ENCODE data around the gene PPT1. TPM values are rescaled to one million over a fixed set of nuclear protein-coding genes. Genes with fewer than 3 reads are reported as not detected.

PPT1 gene
- total and polyA plus RNA-seq, 2 experiments from 2014 or later = 64.2 to 78.0 TPM

DNA sequence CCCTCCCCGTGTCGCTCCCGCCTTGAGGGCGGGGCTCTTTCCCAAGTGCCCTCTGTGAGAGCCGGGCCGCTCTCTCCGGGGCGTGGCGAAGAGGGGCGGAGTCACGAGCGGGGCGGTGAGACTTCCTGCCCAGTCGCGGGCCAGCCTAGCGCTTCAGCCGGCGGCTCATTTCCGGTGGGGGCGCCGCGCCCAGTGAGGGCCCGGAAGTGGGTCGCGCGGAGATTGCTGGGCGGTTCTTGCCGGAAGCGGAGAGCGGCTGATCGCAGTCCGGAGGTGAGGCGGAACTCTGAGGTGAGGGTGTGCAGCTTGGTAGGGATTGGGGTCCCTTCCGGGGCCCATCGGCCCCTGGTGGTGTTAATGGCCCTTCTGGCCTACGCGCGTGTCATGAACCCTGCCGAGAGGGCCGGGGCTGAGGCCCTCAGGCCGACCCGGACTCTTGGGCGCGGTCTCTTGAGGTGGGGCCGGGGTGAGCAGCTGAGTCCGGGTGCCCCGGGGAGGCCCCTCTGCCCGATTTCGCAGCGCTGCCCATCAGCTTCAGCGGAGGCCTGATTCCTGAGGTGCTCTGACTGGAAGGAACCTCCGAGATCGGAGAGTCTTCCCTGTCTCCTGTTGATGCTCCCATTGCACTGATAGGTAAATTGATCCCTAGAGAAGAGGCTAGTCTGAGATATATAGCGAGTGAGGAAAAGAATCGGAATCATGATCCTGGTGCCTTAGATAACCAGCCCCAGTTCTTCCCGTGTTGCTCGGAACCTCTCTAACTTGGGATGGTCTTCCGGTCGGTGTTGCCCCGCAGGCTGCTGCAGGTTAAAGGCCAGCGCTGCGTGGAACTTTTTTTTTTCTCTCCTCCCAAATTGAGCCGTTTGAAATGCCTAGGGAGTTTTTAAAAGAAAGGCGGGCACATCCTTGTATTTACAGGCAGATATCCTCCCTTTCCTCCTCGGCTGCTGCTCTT is 56.3 kb downstream of the PPT1 start, which contains the start of gene CAP1:
Gene CAP1, plus strand, starts transcription at position 219 of the 955 bp plus-strand sequence. CDS start 18,618 bp downstream, outside the sequence.
- Histone ChIP-seq H3K9me2 (replicated peaks; ENCODE audit: insufficient read depth) (no peaks in the 10 kb centered on the region), H3K27ac (peak within 1 kb of the TSS; percentile 98), H3K4me2 (peak within 1 kb of the TSS; percentile 95), H3K4me1 (ENCODE audit: insufficient read depth) (peaks cover 24% of the 10 kb centered on the region), H3K4me3 (peak within 1 kb of the TSS; percentile 41), H3K27me3 (no peaks in the 10 kb centered on the region), H3K79me2 (peaks cover 51% of the 10 kb centered on the region), H3K9me3 (ENCODE audit: low read depth) (no peaks in the 10 kb centered on the region), H4K20me1 (ENCODE audit: insufficient read depth, poor library complexity, severe bottlenecking) (peaks cover 18% of the 10 kb centered on the region), H3K36me3 (replicated peaks; ENCODE audit: insufficient read depth, low read depth) (no peaks in the 10 kb centered on the region), H2AFZ (peak within 1 kb of the TSS; percentile 48)
- 1% methylated on average over 62 of the region's 65 CpGs for WGBS (ENCODE audit: low lambda C conversion rate, missing lambda C conversion rate)
- TF ChIP-seq, protein P1, sequence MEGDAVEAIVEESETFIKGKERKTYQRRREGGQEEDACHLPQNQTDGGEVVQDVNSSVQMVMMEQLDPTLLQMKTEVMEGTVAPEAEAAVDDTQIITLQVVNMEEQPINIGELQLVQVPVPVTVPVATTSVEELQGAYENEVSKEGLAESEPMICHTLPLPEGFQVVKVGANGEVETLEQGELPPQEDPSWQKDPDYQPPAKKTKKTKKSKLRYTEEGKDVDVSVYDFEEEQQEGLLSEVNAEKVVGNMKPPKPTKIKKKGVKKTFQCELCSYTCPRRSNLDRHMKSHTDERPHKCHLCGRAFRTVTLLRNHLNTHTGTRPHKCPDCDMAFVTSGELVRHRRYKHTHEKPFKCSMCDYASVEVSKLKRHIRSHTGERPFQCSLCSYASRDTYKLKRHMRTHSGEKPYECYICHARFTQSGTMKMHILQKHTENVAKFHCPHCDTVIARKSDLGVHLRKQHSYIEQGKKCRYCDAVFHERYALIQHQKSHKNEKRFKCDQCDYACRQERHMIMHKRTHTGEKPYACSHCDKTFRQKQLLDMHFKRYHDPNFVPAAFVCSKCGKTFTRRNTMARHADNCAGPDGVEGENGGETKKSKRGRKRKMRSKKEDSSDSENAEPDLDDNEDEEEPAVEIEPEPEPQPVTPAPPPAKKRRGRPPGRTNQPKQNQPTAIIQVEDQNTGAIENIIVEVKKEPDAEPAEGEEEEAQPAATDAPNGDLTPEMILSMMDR (IDR thresholded peaks at IDR 0.05; ENCODE audit: poor library complexity) = no peak
- TF ChIP-seq EZH2 (IDR thresholded peaks at IDR 0.05; ENCODE audit: borderline replicate concordance) (no peak), EZH2phosphoT487 (IDR thresholded peaks at IDR 0.05; ENCODE audit: low read depth, severe bottlenecking, unreplicated experiment) (no peak)
- peak; percentile 100 for DNase-seq (ENCODE audit: low spot score)

DNA sequence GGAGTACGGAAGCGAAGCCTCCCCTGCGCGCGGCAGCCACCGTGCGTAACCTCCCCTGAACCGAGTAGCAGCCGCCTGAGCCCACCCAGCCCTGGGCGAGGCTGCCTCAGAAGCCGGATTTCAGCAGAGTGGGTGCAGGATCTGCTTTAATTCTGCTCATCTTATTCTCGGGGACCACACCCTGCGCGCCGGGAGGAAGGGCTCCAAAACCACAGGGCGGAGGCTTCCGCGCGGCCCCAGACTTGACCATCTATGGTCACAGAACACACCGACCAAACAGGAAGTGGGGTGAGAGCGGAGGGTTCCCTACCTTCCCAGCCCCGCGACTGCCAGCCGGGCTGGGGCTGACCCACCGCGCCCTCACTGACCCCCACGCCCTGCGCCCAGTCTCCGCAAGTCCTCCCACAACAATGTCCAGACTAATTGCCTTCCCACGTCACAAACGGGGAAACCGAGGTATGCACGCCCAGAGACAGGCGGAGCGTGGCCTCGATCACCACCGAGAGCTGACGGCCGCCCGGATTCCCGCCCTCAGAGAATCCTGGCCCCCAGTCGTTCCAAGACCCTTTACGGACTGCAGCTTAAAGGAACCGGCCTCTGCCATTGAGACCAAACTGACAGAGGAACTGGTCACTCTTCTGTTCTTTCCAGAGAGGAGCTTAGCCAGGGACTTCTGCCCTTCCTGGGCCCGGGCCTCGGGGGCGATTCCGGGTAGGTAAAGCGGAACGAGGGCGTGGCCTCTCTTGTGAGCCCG is 57.1 kb downstream of the PPT1 start:
- Histone ChIP-seq H3K4me2 (peak overlapping the region; percentile 86), H3K27me3 (no peaks in the 10 kb centered on the region), H4K20me1 (ENCODE audit: insufficient read depth, poor library complexity, severe bottlenecking) (peaks cover 10% of the 10 kb centered on the region), H2AFZ (peak overlapping the region; percentile 48), H3K79me2 (peaks cover 43% of the 10 kb centered on the region), H3K27ac (peak overlapping the region; percentile 98), H3K4me1 (ENCODE audit: insufficient read depth) (peaks cover 24% of the 10 kb centered on the region), H3K9me2 (replicated peaks; ENCODE audit: insufficient read depth) (no peaks in the 10 kb centered on the region), H3K4me3 (peak overlapping the region; percentile 24), H3K9me3 (ENCODE audit: low read depth) (no peaks in the 10 kb centered on the region), H3K36me3 (replicated peaks; ENCODE audit: insufficient read depth, low read depth) (no peaks in the 10 kb centered on the region)
- WGBS (ENCODE audit: low lambda C conversion rate, missing lambda C conversion rate) = 1% methylated on average over 50 of the region's 52 CpGs
- peak; percentile 77 for DNase-seq (ENCODE audit: low spot score)
- no peak for TF ChIP-seq EZH2phosphoT487 (IDR thresholded peaks at IDR 0.05; ENCODE audit: low read depth, severe bottlenecking, unreplicated experiment)
- TF ChIP-seq, protein P1 (IDR thresholded peaks at IDR 0.05; ENCODE audit: poor library complexity) = no peak
- no peak for TF ChIP-seq EZH2 (IDR thresholded peaks at IDR 0.05; ENCODE audit: borderline replicate concordance)

DNA sequence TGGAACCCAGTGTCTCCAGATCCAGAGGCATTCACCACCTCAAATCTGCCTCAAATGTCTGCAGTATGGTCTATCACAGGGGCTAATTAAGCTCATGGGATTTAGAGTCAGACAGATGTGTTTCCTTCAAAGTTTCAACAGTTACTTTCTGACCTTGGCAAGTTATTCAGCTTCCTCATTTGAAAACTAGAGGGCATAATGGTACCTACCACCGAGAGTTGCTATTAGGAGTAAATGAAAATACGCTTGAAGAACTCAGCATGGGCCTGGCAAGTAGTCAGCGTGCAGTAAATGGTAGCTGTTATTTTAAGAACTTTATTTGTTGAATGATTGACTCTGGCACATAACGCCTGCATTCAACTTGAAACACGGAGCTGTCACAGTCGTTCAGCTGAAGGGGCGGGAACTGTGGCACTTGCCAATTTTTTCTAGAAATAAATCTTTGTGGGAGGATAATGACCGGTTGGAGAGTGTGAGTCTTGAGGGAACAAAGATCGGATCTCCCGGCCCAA is 57.8 kb downstream of the PPT1 start:
- no peaks in the 10 kb centered on the region for H3K9me2 ChIP-seq (replicated peaks; ENCODE audit: insufficient read depth)
- peaks cover 8% of the 10 kb centered on the region for H4K20me1 ChIP-seq (ENCODE audit: insufficient read depth, poor library complexity, severe bottlenecking)
- peak overlapping the region; percentile 24 for H3K4me3 ChIP-seq
- no peaks in the 10 kb centered on the region for H3K27me3 ChIP-seq
- peak overlapping the region; percentile 86 for H3K4me2 ChIP-seq
- 4% methylated on average over 10 of the region's 10 CpGs for WGBS (ENCODE audit: low lambda C conversion rate, missing lambda C conversion rate)
- TF ChIP-seq EZH2phosphoT487 (IDR thresholded peaks at IDR 0.05; ENCODE audit: low read depth, severe bottlenecking, unreplicated experiment) = no peak
- TF ChIP-seq, protein P1 (IDR thresholded peaks at IDR 0.05; ENCODE audit: poor library complexity) = peak; percentile 18
- no peaks in the 10 kb centered on the region for H3K36me3 ChIP-seq (replicated peaks; ENCODE audit: insufficient read depth, low read depth)
- no peak for DNase-seq (ENCODE audit: low spot score)
- peaks cover 37% of the 10 kb centered on the region for H3K79me2 ChIP-seq
- H3K9me3 ChIP-seq (ENCODE audit: low read depth) = no peaks in the 10 kb centered on the region
- H3K4me1 ChIP-seq (ENCODE audit: insufficient read depth) = peaks cover 24% of the 10 kb centered on the region
- H3K27ac ChIP-seq = peak overlapping the region; percentile 98
- peak overlapping the region; percentile 48 for H2AFZ ChIP-seq
